ENCODE results near the gene THAP6. TPM values are rescaled to one million over a fixed set of nuclear protein-coding genes. Genes with fewer than 3 reads are reported as not detected.

THAP6 gene
- 17.3 and 23.5 TPM in 2 replicates for total RNA-seq (2014; rRNA removed; shearing (Covaris generic))
- 13.2 TPM in 2 replicates for polyA plus RNA-seq (2016; fragmentation: Nextera tagmentation; extraction: Ambion mirVana)

- WGBS, 2 experiments (ENCODE audit: low coverage in 1 of 2, low lambda C conversion rate in 2 of 2, missing lambda C conversion rate in 2 of 2) = 0 to 1% methylated on average over 61 of the region's 61 CpGs
- DNase-seq = peak; percentile 99
- peak within 1 kb of the TSS; percentile 92 for H3K27ac ChIP-seq
- TF ChIP-seq EZH2 (IDR thresholded peaks at IDR 0.05; ENCODE audit: insufficient read depth, poor library complexity, severe bottlenecking) (no peak), EZH2phosphoT487 (IDR thresholded peaks at IDR 0.05; ENCODE audit: insufficient read depth, low read depth) (no peak)
- H3K79me2 ChIP-seq (ENCODE audit: insufficient read depth) = peaks cover 88% of the 10 kb centered on the region
- peak within 1 kb of the TSS; percentile 88 for H3K4me2 ChIP-seq (ENCODE audit: unreplicated experiment)
- no peaks in the 10 kb centered on the region for H3K9me3 ChIP-seq (ENCODE audit: low read depth)
- H2AFZ ChIP-seq = peak within 1 kb of the TSS; percentile 96
- in situ Hi-C loops (cut with MboI) = no loop called here
- H3F3A ChIP-seq (ENCODE audit: insufficient read depth) = peaks cover 33% of the 10 kb centered on the region
- peak within 1 kb of the TSS; percentile 90 for H3K9ac ChIP-seq
- peak within 1 kb of the TSS; percentile 93 for H3K4me3 ChIP-seq
- H3K36me3 ChIP-seq (ENCODE audit: low read depth) = peaks cover 9% of the 10 kb centered on the region; the same call in 1 of the 2 replicates
- H3K27me3 ChIP-seq (replicated peaks; ENCODE audit: insufficient read depth) = no peaks in the 10 kb centered on the region
- peaks cover 39% of the 10 kb centered on the region for H3K4me1 ChIP-seq (ENCODE audit: insufficient read depth)
- H3K9me2 ChIP-seq (ENCODE audit: insufficient read depth) = no peaks in the 10 kb centered on the region
- no peaks in the 10 kb centered on the region for H4K20me1 ChIP-seq (ENCODE audit: insufficient read depth)
Measured at GRCh38 chr4:75514131-75514948, at the start of gene THAP6, which contains the start of gene RCHY1. Gene THAP6 (plus strand): TSS chr4:75514473. CDS start chr4:75515453, 980 bp downstream. Gene RCHY1 (minus strand): TSS chr4:75514403. CDS start chr4:75514286, 117 bp downstream.

GRCh38 chr4:75469896-75470295 lies 44.4 kb upstream of the THAP6 start:
- Histone ChIP-seq H3K27me3 (replicated peaks; ENCODE audit: insufficient read depth) (no peaks in the 10 kb centered on the region), H3K27ac (no peak overlapping the region), H3K36me3 (ENCODE audit: low read depth) (0 out of 2 replicates have a peak, but pooled peaks cover 3% of the 10 kb centered on the region), H3K4me2 (ENCODE audit: unreplicated experiment) (no peak overlapping the region), H3F3A (ENCODE audit: insufficient read depth) (no peaks in the 10 kb centered on the region), H2AFZ (no peak overlapping the region), H3K79me2 (ENCODE audit: insufficient read depth) (no peaks in the 10 kb centered on the region), H4K20me1 (ENCODE audit: insufficient read depth) (no peaks in the 10 kb centered on the region), H3K4me1 (ENCODE audit: insufficient read depth) (no peaks in the 10 kb centered on the region), H3K9me3 (ENCODE audit: low read depth) (no peaks in the 10 kb centered on the region), H3K9me2 (ENCODE audit: insufficient read depth) (no peaks in the 10 kb centered on the region), H3K9ac (no peak overlapping the region), H3K4me3 (no peak overlapping the region)
- TF ChIP-seq EZH2phosphoT487 (IDR thresholded peaks at IDR 0.05; ENCODE audit: insufficient read depth, low read depth) = no peak
- TF ChIP-seq EZH2 (IDR thresholded peaks at IDR 0.05; ENCODE audit: insufficient read depth, poor library complexity, severe bottlenecking) = no peak
- no peak for DNase-seq
- in situ Hi-C loops (cut with MboI) = no loop called here
- WGBS, 2 experiments (ENCODE audit: low coverage in 1 of 2, low lambda C conversion rate in 2 of 2, missing lambda C conversion rate in 2 of 2) = 94 to 96% methylated on average over 1 of the region's 1 CpG

- no peaks in the 10 kb centered on the region for H3K79me2 ChIP-seq (ENCODE audit: insufficient read depth)
- H3K4me2 ChIP-seq (ENCODE audit: unreplicated experiment) = no peak overlapping the region
- H4K20me1 ChIP-seq (ENCODE audit: insufficient read depth) = no peaks in the 10 kb centered on the region
- no peak overlapping the region for H3K27ac ChIP-seq
- no peaks in the 10 kb centered on the region for H3F3A ChIP-seq (ENCODE audit: insufficient read depth)
- H3K36me3 ChIP-seq (ENCODE audit: low read depth) = 0 out of 2 replicates have a peak, but pooled peaks cover 3% of the 10 kb centered on the region
- DNase-seq = no peak
- no peak overlapping the region for H2AFZ ChIP-seq
- in situ Hi-C loops (cut with MboI) = no loop called here
- TF ChIP-seq EZH2phosphoT487 (IDR thresholded peaks at IDR 0.05; ENCODE audit: insufficient read depth, low read depth) (no peak), EZH2 (IDR thresholded peaks at IDR 0.05; ENCODE audit: insufficient read depth, poor library complexity, severe bottlenecking) (no peak)
- H3K9me2 ChIP-seq (ENCODE audit: insufficient read depth) = no peaks in the 10 kb centered on the region
- no peaks in the 10 kb centered on the region for H3K27me3 ChIP-seq (replicated peaks; ENCODE audit: insufficient read depth)
- no peaks in the 10 kb centered on the region for H3K9me3 ChIP-seq (ENCODE audit: low read depth)
- H3K4me1 ChIP-seq (ENCODE audit: insufficient read depth) = no peaks in the 10 kb centered on the region
- no peak overlapping the region for H3K9ac ChIP-seq
- 52 to 54% methylated on average over 1 of the region's 1 CpG for WGBS, 2 experiments (ENCODE audit: low coverage in 1 of 2, low lambda C conversion rate in 2 of 2, missing lambda C conversion rate in 2 of 2)
- no peak overlapping the region for H3K4me3 ChIP-seq
Measured at GRCh38 chr4:75470738-75471137, 43.5 kb upstream of the THAP6 start.

- H3K9ac ChIP-seq = no peak overlapping the region
- no peaks in the 10 kb centered on the region for H3K4me1 ChIP-seq (ENCODE audit: insufficient read depth)
- DNase-seq = no peak
- H3K27ac ChIP-seq = no peak overlapping the region
- no peak overlapping the region for H2AFZ ChIP-seq
- no peaks in the 10 kb centered on the region for H3K27me3 ChIP-seq (replicated peaks; ENCODE audit: insufficient read depth)
- no peaks in the 10 kb centered on the region for H3F3A ChIP-seq (ENCODE audit: insufficient read depth)
- H3K79me2 ChIP-seq (ENCODE audit: insufficient read depth) = no peaks in the 10 kb centered on the region
- no peaks in the 10 kb centered on the region for H3K9me3 ChIP-seq (ENCODE audit: low read depth)
- H3K36me3 ChIP-seq (ENCODE audit: low read depth) = peaks cover 29% of the 10 kb centered on the region
- no peak overlapping the region for H3K4me2 ChIP-seq (ENCODE audit: unreplicated experiment)
- H3K4me3 ChIP-seq = no peak overlapping the region
- H4K20me1 ChIP-seq (ENCODE audit: insufficient read depth) = no peaks in the 10 kb centered on the region
- 97 to 98% methylated on average over 3 of the region's 3 CpGs for WGBS, 2 experiments (ENCODE audit: low coverage in 1 of 2, low lambda C conversion rate in 2 of 2, missing lambda C conversion rate in 2 of 2)
- in situ Hi-C loops (cut with MboI) = no loop called here
- no peaks in the 10 kb centered on the region for H3K9me2 ChIP-seq (ENCODE audit: insufficient read depth)
- no peak for TF ChIP-seq EZH2phosphoT487 (IDR thresholded peaks at IDR 0.05; ENCODE audit: insufficient read depth, low read depth)
- TF ChIP-seq EZH2 (IDR thresholded peaks at IDR 0.05; ENCODE audit: insufficient read depth, poor library complexity, severe bottlenecking) = no peak
Measured at GRCh38 chr4:75477201-75477600, 37.1 kb upstream of the THAP6 start.

Measured in GM23248 (cell line).